ENCODE data around the gene ZNF521.

Gene ZNF521

GRCh38 chr18:25132786-25133496 is 219.0 kb downstream of the ZNF521 start:
- no peaks in the 10 kb centered on the region for H3K36me3 ChIP-seq (ENCODE audit: control insufficient read depth, insufficient read depth, low read length)
- no peak for DNase-seq (ENCODE audit: extremely low read depth, insufficient read length)
- H3K27me3 ChIP-seq (replicated peaks; ENCODE audit: control insufficient read depth, insufficient read depth, low read length) = no peaks in the 10 kb centered on the region
- no peak overlapping the region for H3K4me3 ChIP-seq (replicated peaks; ENCODE audit: low read depth, low read length)
- TF ChIP-seq CTCF (IDR thresholded peaks at IDR 0.05; ENCODE audit: insufficient read depth, low read length, poor library complexity, severe bottlenecking) = no peak

- no peaks in the 10 kb centered on the region for H3K36me3 ChIP-seq (ENCODE audit: control insufficient read depth, insufficient read depth, low read length)
Observed at GRCh38 chr18:25126751-25127150, 225.2 kb downstream of the ZNF521 start.

GRCh38 chr18:25125680-25126079 is 226.3 kb downstream of the ZNF521 start:
- no peak for TF ChIP-seq CTCF (IDR thresholded peaks at IDR 0.05; ENCODE audit: insufficient read depth, low read length, poor library complexity, severe bottlenecking)
- Histone ChIP-seq H3K4me3 (replicated peaks; ENCODE audit: low read depth, low read length) (no peak overlapping the region), H3K27me3 (replicated peaks; ENCODE audit: control insufficient read depth, insufficient read depth, low read length) (no peaks in the 10 kb centered on the region; the same call in 1 of the 2 replicates), H3K36me3 (ENCODE audit: control insufficient read depth, insufficient read depth, low read length) (no peaks in the 10 kb centered on the region)
- no peak for DNase-seq (ENCODE audit: extremely low read depth, insufficient read length)

More at GRCh38 chr18:25126751-25127150, 225.2 kb downstream of the ZNF521 start:
- Histone ChIP-seq H3K27me3 (replicated peaks; ENCODE audit: control insufficient read depth, insufficient read depth, low read length) (no peaks in the 10 kb centered on the region; the same call in 1 of the 2 replicates), H3K4me3 (replicated peaks; ENCODE audit: low read depth, low read length) (no peak overlapping the region)
- TF ChIP-seq CTCF (IDR thresholded peaks at IDR 0.05; ENCODE audit: insufficient read depth, low read length, poor library complexity, severe bottlenecking) = no peak
- no peak for DNase-seq (ENCODE audit: extremely low read depth, insufficient read length)

- Histone ChIP-seq H3K4me3 (replicated peaks; ENCODE audit: low read depth, low read length) (no peak overlapping the region), H3K27me3 (replicated peaks; ENCODE audit: control insufficient read depth, insufficient read depth, low read length) (no peaks in the 10 kb centered on the region; the same call in 1 of the 2 replicates), H3K36me3 (ENCODE audit: control insufficient read depth, insufficient read depth, low read length) (no peaks in the 10 kb centered on the region)
- no peak for DNase-seq (ENCODE audit: extremely low read depth, insufficient read length)
- no peak for TF ChIP-seq CTCF (IDR thresholded peaks at IDR 0.05; ENCODE audit: insufficient read depth, low read length, poor library complexity, severe bottlenecking)
Observed at GRCh38 chr18:25123438-25124232, 228.3 kb downstream of the ZNF521 start.

GRCh38 chr18:25121442-25121841 is 230.5 kb downstream of the ZNF521 start:
- TF ChIP-seq CTCF (IDR thresholded peaks at IDR 0.05; ENCODE audit: insufficient read depth, low read length, poor library complexity, severe bottlenecking) = no peak
- no peak for DNase-seq (ENCODE audit: extremely low read depth, insufficient read length)
- Histone ChIP-seq H3K27me3 (replicated peaks; ENCODE audit: control insufficient read depth, insufficient read depth, low read length) (no peaks in the 10 kb centered on the region; the same call in 1 of the 2 replicates), H3K36me3 (ENCODE audit: control insufficient read depth, insufficient read depth, low read length) (no peaks in the 10 kb centered on the region), H3K4me3 (replicated peaks; ENCODE audit: low read depth, low read length) (no peak overlapping the region)
